Smooth muscle cell (in vitro differentiated cells): ENCODE results near the gene HYLS1. TPM values are rescaled to one million over a fixed set of nuclear protein-coding genes. Genes with fewer than 3 reads are reported as not detected.

ENCODE experiments used
- DNase-seq: peaks from one replicate; lab custom pipeline; 2025; ENCODE audit not compliant: unreplicated experiment; lab: John Stamatoyannopoulos, UW
- H2AFZ ChIP-seq: fragments of 200-600 bp; sonication (generic); 2 replicates; pipeline ENCODE4 v1.6.0; 2016; ENCODE audit warnings: antibody characterized with exemption, low read depth, mild to moderate bottlenecking
- H3F3A ChIP-seq: fragments of 200-600 bp; sonication (generic); 2 replicates; pipeline ENCODE4 v1.6.0; 2017; ENCODE audit warnings: antibody characterized with exemption, low read depth
- H3K27ac ChIP-seq: fragments of 200-600 bp; sonication (generic); 2 replicates; pipeline ENCODE4 v1.5.1; 2016; ENCODE audit warnings: low read depth, mild to moderate bottlenecking
- H3K27me3 ChIP-seq: fragments of 200-600 bp; sonication (generic); 2 replicates; pipeline ENCODE4 v1.6.1; 2016; ENCODE audit warnings: low read depth, mild to moderate bottlenecking
- H3K36me3 ChIP-seq: fragments of 200-600 bp; sonication (generic); 2 replicates; pipeline ENCODE4 v1.5.1; 2016; ENCODE audit warnings: low read depth
- H3K4me1 ChIP-seq: fragments of 200-600 bp; sonication (generic); 2 replicates; pipeline ENCODE4 v1.5.1; 2016; ENCODE audit warnings: low read depth
- H3K4me2 ChIP-seq: fragments of 200-600 bp; sonication (generic); 2 replicates; pipeline ENCODE4 v1.6.0; 2016; ENCODE audit warnings: mild to moderate bottlenecking
- H3K4me3 ChIP-seq: fragments of 200-600 bp; sonication (generic); 2 replicates; pipeline ENCODE4 v1.5.1; 2016; ENCODE audit warnings: mild to moderate bottlenecking
- H3K79me2 ChIP-seq: fragments of 200-600 bp; sonication (generic); 2 replicates; pipeline ENCODE4 v1.6.0; 2016; ENCODE audit warnings: low read depth, mild to moderate bottlenecking
- H3K9ac ChIP-seq: fragments of 200-600 bp; sonication (generic); 2 replicates; pipeline ENCODE4 v1.6.0; 2016; ENCODE audit warnings: low read depth
- H3K9me3 ChIP-seq: fragments of 200-600 bp; sonication (generic); replicated peaks from 2 replicates; pipeline ENCODE4 v1.5.1; 2016; ENCODE audit warnings: low read depth
- H4K20me1 ChIP-seq: fragments of 200-600 bp; sonication (generic); 2 replicates; pipeline ENCODE4 v1.6.0; 2016; ENCODE audit warnings: low read depth
- WGBS: methylation state at CpG from one replicate; pipeline ENCODE4 v1.1.7; 2016; ENCODE audit warnings: low lambda C conversion rate; 5-methylcytosine and 5-hydroxymethylcytosine counted together
- polyA plus RNA-seq: library from polyadenylated mRNA; unstranded; fragments of >200 nt; fragmentation: Nextera tagmentation; extraction: Ambion mirVana; gene quantifications from 2 replicates; pipeline ENCODE4 v1.2.1, GENCODE V29; 2016
- total RNA-seq: library from RNA; depleted of rRNA; stranded (reverse); fragments of >200 nt; gene quantifications from 2 replicates; pipeline ENCODE4 v1.2.3, GENCODE V29; 2014
- TF ChIP-seq, protein P1 (sequence below): fragments of 200-600 bp; sonication (generic); IDR thresholded peaks from 2 replicates; pipeline ENCODE4 v1.5.1; 2017; ENCODE audit warnings: borderline replicate concordance, mild to moderate bottlenecking, antibody characterized with exemption; ENCODE audit not compliant: insufficient read depth, poor library complexity, severe bottlenecking

The HYLS1 gene
- total and polyA plus RNA-seq, 2 experiments from 2014 or later, result 4.1 to 6.4 TPM

DNA sequence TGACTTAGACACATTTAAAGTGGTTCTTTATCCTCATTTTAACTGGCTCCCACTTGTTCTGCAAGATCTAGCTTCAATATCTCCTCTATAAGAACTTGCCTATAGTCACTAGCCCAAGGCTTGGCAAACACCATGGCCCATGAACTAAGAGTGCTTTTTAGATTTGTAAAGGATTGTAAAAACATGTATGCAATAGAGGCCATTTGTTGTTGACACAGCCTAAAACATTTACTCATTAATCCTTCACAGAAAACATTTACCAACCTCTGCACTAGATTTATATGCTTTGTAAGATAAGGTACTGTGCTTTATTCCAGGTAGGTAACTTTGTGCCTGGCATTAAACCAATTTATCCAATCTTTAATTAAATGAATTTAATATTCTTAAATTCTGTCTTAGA is 5.5 kb downstream of the HYLS1 start:
- TF ChIP-seq, protein P1, sequence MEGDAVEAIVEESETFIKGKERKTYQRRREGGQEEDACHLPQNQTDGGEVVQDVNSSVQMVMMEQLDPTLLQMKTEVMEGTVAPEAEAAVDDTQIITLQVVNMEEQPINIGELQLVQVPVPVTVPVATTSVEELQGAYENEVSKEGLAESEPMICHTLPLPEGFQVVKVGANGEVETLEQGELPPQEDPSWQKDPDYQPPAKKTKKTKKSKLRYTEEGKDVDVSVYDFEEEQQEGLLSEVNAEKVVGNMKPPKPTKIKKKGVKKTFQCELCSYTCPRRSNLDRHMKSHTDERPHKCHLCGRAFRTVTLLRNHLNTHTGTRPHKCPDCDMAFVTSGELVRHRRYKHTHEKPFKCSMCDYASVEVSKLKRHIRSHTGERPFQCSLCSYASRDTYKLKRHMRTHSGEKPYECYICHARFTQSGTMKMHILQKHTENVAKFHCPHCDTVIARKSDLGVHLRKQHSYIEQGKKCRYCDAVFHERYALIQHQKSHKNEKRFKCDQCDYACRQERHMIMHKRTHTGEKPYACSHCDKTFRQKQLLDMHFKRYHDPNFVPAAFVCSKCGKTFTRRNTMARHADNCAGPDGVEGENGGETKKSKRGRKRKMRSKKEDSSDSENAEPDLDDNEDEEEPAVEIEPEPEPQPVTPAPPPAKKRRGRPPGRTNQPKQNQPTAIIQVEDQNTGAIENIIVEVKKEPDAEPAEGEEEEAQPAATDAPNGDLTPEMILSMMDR, result no peak
- no peak overlapping the region for H3K4me2 ChIP-seq
- H3K4me1 ChIP-seq, result peaks cover 5% of the 10 kb centered on the region
- DNase-seq, result no peak
- no peak overlapping the region for H2AFZ ChIP-seq
- H3K36me3 ChIP-seq, result no peaks in the 10 kb centered on the region
- H3K9ac ChIP-seq, result no peak overlapping the region
- peaks cover 17% of the 10 kb centered on the region for H4K20me1 ChIP-seq
- no peak overlapping the region for H3K27ac ChIP-seq
- no peaks in the 10 kb centered on the region for H3F3A ChIP-seq
- H3K79me2 ChIP-seq, result peaks cover 14% of the 10 kb centered on the region
- no peaks in the 10 kb centered on the region for H3K27me3 ChIP-seq
- no peak overlapping the region for H3K4me3 ChIP-seq
- no peaks in the 10 kb centered on the region for H3K9me3 ChIP-seq

DNA sequence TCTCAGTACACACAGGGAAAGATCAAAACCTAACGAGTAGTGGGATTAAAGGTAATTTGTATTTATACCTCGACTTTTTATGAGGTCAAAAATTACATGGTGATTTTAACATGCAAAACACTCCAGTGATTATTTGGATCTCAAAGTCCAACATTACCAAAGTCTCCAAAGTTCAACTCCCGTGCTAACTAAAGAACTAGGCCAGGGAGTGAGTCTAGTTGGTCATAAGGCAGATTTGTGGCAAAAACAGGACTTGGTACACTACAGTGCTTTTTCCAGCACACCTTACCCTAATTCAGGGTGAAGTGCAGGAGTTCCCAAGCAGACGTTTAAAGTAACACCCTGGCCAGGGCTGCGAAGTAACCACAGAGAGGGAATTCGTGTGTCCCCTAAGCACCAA is 14.4 kb downstream of the HYLS1 start:
- peak overlapping the region; percentile 96 for H3K4me2 ChIP-seq

DNA sequence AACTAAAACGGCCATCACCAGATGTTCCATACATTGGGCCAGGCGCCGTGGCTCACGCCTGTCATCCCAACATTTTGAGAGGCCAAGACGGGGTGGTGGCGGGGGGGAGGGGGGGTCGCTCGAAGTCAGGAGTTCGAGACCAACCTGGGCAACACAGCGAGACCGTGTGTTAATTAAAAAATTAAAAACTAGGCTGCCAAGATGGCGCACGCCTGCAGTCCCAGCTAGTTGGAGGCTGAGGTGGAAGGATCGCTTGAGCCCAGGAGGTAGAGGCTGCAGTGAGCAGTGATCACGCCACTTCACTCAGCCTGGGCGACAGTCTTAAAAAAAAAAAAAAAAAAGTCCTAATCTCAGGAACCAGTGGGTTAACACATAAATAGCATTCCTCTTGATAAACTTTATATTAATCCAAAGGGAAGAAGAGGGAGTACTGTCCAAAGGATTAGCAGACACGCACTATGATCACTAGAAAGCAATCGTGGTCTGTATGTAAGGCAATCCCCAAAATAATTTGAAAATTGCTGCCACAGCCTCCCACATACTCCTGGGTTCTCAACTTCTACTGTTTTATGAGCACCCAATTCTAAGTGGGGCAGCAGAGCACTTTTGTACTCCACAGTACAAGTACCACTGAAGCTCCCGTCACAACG is 14.9 kb downstream of the HYLS1 start:
- Histone ChIP-seq H3F3A (peaks cover 9% of the 10 kb centered on the region), H3K4me2 (peak overlapping the region; percentile 96), H3K4me3 (peak overlapping the region; percentile 69), H3K27ac (peak overlapping the region; percentile 26), H3K36me3 (no peaks in the 10 kb centered on the region), H3K9me3 (no peaks in the 10 kb centered on the region), H3K79me2 (peaks cover 28% of the 10 kb centered on the region), H3K27me3 (peaks cover 30% of the 10 kb centered on the region), H2AFZ (peak overlapping the region; percentile 95), H3K9ac (peak overlapping the region; percentile 74), H4K20me1 (peaks cover 6% of the 10 kb centered on the region), H3K4me1 (peaks cover 13% of the 10 kb centered on the region)
- TF ChIP-seq, protein P1, result no peak
- no peak for DNase-seq
- 68% methylated on average over 20 of the region's 20 CpGs for WGBS

More for the DNA sequence above, 14.4 kb downstream of the HYLS1 start:
- Histone ChIP-seq H3K4me3 (peak overlapping the region; percentile 69), H3F3A (peaks cover 9% of the 10 kb centered on the region), H3K27ac (no peak overlapping the region), H3K9ac (no peak overlapping the region), H3K27me3 (peaks cover 30% of the 10 kb centered on the region), H2AFZ (no peak overlapping the region), H3K79me2 (peaks cover 31% of the 10 kb centered on the region), H3K9me3 (no peaks in the 10 kb centered on the region), H3K36me3 (no peaks in the 10 kb centered on the region), H4K20me1 (peaks cover 7% of the 10 kb centered on the region), H3K4me1 (peaks cover 13% of the 10 kb centered on the region)
- TF ChIP-seq, protein P1, result no peak
- WGBS, result 88% methylated on average over 6 of the region's 6 CpGs
- no peak for DNase-seq
